Measurements from ENCODE around the gene SPRTN.
A peak's percentile ranks its signal among the peaks of the same experiment; 100 is the strongest.

SPRTN gene

GRCh38 chr1:231337043-231337471 is 1.0 kb upstream of the SPRTN start:
- peaks cover 55% of the 10 kb centered on the region for H4K20me1 ChIP-seq (ENCODE audit: insufficient read depth, low read length, poor library complexity, severe bottlenecking)
- no peak for TF ChIP-seq EZH2phosphoT487 (IDR thresholded peaks at IDR 0.05; ENCODE audit: borderline replicate concordance)
- TF ChIP-seq CTCF (conservative IDR thresholded peaks at IDR 0.05; ENCODE audit: low read length) = no peak
- peak overlapping the region; percentile 89 for H2AFZ ChIP-seq (ENCODE audit: low read length)
- no peaks in the 10 kb centered on the region; the same call in 1 of the 2 replicates for H3F3A ChIP-seq (ENCODE audit: low read depth)
- peaks cover 58% of the 10 kb centered on the region for H3K4me1 ChIP-seq (ENCODE audit: insufficient read depth, low read length, poor library complexity, severe bottlenecking)
- H3K4me2 ChIP-seq (ENCODE audit: low read depth, low read length, poor library complexity, severe bottlenecking) = peak overlapping the region; percentile 87
- no peaks in the 10 kb centered on the region for H3K9me3 ChIP-seq (ENCODE audit: insufficient read depth, low read depth, low read length)
- H3K36me3 ChIP-seq (ENCODE audit: insufficient read depth, low read length) = no peaks in the 10 kb centered on the region
- H3K9me2 ChIP-seq (replicated peaks; ENCODE audit: low read depth, low read length) = no peaks in the 10 kb centered on the region
- H3K9ac ChIP-seq (ENCODE audit: low read depth, low read length, poor library complexity, severe bottlenecking) = peak overlapping the region; percentile 88
- no peaks in the 10 kb centered on the region for H3K27me3 ChIP-seq (ENCODE audit: insufficient read depth, low read length, poor library complexity, severe bottlenecking)
- H3K79me2 ChIP-seq (ENCODE audit: insufficient read depth, low read length) = peaks cover 88% of the 10 kb centered on the region
- H3K4me3 ChIP-seq (ENCODE audit: low read length, poor library complexity, severe bottlenecking) = peak overlapping the region; percentile 92

GRCh38 chr1:231337472-231338269 is 422 bp upstream of the SPRTN start, which contains the start of gene EXOC8:
Gene EXOC8 (minus strand): TSS chr1:231337852. CDS start chr1:231337745, 107 bp downstream.
- Histone ChIP-seq H3K27me3 (ENCODE audit: insufficient read depth, low read length, poor library complexity, severe bottlenecking) (no peaks in the 10 kb centered on the region), H3K4me2 (ENCODE audit: low read depth, low read length, poor library complexity, severe bottlenecking) (peak within 1 kb of the TSS; percentile 87), H3K36me3 (ENCODE audit: insufficient read depth, low read length) (no peaks in the 10 kb centered on the region), H3K9ac (ENCODE audit: low read depth, low read length, poor library complexity, severe bottlenecking) (peak within 1 kb of the TSS; percentile 88), H3K9me3 (ENCODE audit: insufficient read depth, low read depth, low read length) (no peaks in the 10 kb centered on the region), H3K4me3 (ENCODE audit: low read length, poor library complexity, severe bottlenecking) (peak within 1 kb of the TSS; percentile 92), H2AFZ (ENCODE audit: low read length) (peak within 1 kb of the TSS; percentile 89), H3K9me2 (replicated peaks; ENCODE audit: low read depth, low read length) (no peaks in the 10 kb centered on the region), H3K79me2 (ENCODE audit: insufficient read depth, low read length) (peaks cover 87% of the 10 kb centered on the region), H4K20me1 (ENCODE audit: insufficient read depth, low read length, poor library complexity, severe bottlenecking) (peaks cover 51% of the 10 kb centered on the region), H3F3A (ENCODE audit: low read depth) (no peaks in the 10 kb centered on the region; the same call in 1 of the 2 replicates), H3K4me1 (ENCODE audit: insufficient read depth, low read length, poor library complexity, severe bottlenecking) (peaks cover 56% of the 10 kb centered on the region)
- no peak for TF ChIP-seq CTCF (conservative IDR thresholded peaks at IDR 0.05; ENCODE audit: low read length)
- no peak for TF ChIP-seq EZH2phosphoT487 (IDR thresholded peaks at IDR 0.05; ENCODE audit: borderline replicate concordance)

GRCh38 chr1:231340328-231341013 is 2.4 kb downstream of the SPRTN start:
- H3K9me3 ChIP-seq (ENCODE audit: insufficient read depth, low read depth, low read length) = no peaks in the 10 kb centered on the region
- peak overlapping the region; percentile 28 for H3K4me3 ChIP-seq (ENCODE audit: low read length, poor library complexity, severe bottlenecking)
- peak overlapping the region; percentile 81 for H3K4me2 ChIP-seq (ENCODE audit: low read depth, low read length, poor library complexity, severe bottlenecking)

More at GRCh38 chr1:231340328-231341013, 2.4 kb downstream of the SPRTN start:
- TF ChIP-seq EZH2phosphoT487 (IDR thresholded peaks at IDR 0.05; ENCODE audit: borderline replicate concordance) = no peak
- TF ChIP-seq CTCF (conservative IDR thresholded peaks at IDR 0.05; ENCODE audit: low read length) = no peak
- Histone ChIP-seq H2AFZ (ENCODE audit: low read length) (no peak overlapping the region), H4K20me1 (ENCODE audit: insufficient read depth, low read length, poor library complexity, severe bottlenecking) (peaks cover 24% of the 10 kb centered on the region), H3K36me3 (ENCODE audit: insufficient read depth, low read length) (peaks cover 5% of the 10 kb centered on the region; the same call in 1 of the 2 replicates), H3F3A (ENCODE audit: low read depth) (no peaks in the 10 kb centered on the region; the same call in 1 of the 2 replicates), H3K4me1 (ENCODE audit: insufficient read depth, low read length, poor library complexity, severe bottlenecking) (peaks cover 35% of the 10 kb centered on the region), H3K9me2 (replicated peaks; ENCODE audit: low read depth, low read length) (no peaks in the 10 kb centered on the region), H3K27me3 (ENCODE audit: insufficient read depth, low read length, poor library complexity, severe bottlenecking) (no peaks in the 10 kb centered on the region), H3K79me2 (ENCODE audit: insufficient read depth, low read length) (peaks cover 69% of the 10 kb centered on the region), H3K9ac (ENCODE audit: low read depth, low read length, poor library complexity, severe bottlenecking) (peak overlapping the region; percentile 60)

Data from Loucy (cell line).